ENCODE data around the gene EFCAB7. TPM values are rescaled to one million over a fixed set of nuclear protein-coding genes. Genes with fewer than 3 reads are reported as not detected.

The EFCAB7 gene
- total RNA-seq, 1 experiment from 2014 or later = 2.8 TPM

- no peak for DNase-seq (ENCODE audit: low spot score)
- no peaks in the 10 kb centered on the region for H3K36me3 Mint-ChIP-seq
- H3K27me3 Mint-ChIP-seq (ENCODE audit: low read depth) = no peaks in the 10 kb centered on the region
- peaks cover 42% of the 10 kb centered on the region for H3K4me1 Mint-ChIP-seq
- POLR2A ChIA-PET = no interaction called here
- no peaks in the 10 kb centered on the region for H3K9me3 Mint-ChIP-seq
- ATAC-seq = no peak
- CTCF ChIA-PET = interaction anchor here (1.4 kb wide), 1 partner anchor 53 kb away, joined by 5 read pairs; no protein-coding TSS in a partner anchor
- H3K4me3 Mint-ChIP-seq = no peak overlapping the region
- TF ChIP-seq NFE2L1 (CRISPR knock-in tag; IDR thresholded peaks at IDR 0.05) (no peak), JUN (CRISPR knock-in tag; IDR thresholded peaks at IDR 0.05) (no peak), ATF3 (CRISPR knock-in tag; conservative IDR thresholded peaks at IDR 0.05) (no peak)
- H3K27ac Mint-ChIP-seq = no peak overlapping the region
These were observed 98.4 kb downstream of the EFCAB7 start for GRCh38 chr1:63621698-63622097.

Other genes with a start within 250 kb of the EFCAB7 start
- 27.5 to 37.1 TPM (median 34.7 TPM) in 3 replicates for gene FOXD3, start 201.0 kb upstream of the EFCAB7 start, total RNA-seq (2021)
- gene ALG6, start 155.9 kb upstream of the EFCAB7 start, total RNA-seq (2021) = 17.6 to 25.4 TPM (median 23.7 TPM) in 3 replicates
- 47.2 to 51.7 TPM (median 50.2 TPM) in 3 replicates for gene ITGB3BP, start 300 bp upstream of the EFCAB7 start, total RNA-seq (2021)
- gene PGM1, start 69.9 kb downstream of the EFCAB7 start, total RNA-seq (2021) = 111 to 146 TPM (median 143 TPM) in 3 replicates